HL-60 (cell line): Measurements from ENCODE around the gene FOXE3.

Source experiments
- DNase-seq, 2 experiments: peaks; one replicate each; pipeline ENCODE4 v3.0.0-alpha.2; 2010 to 2020; ENCODE audit warnings: low read depth in 1 of 2, low spot score in 1 of 2
- H3K27ac ChIP-seq: fragments of 250-450 bp; sonication (Bioruptor Pico); replicated peaks from 2 replicates; pipeline ENCODE4 v1.5.1; 2020; ENCODE audit warnings: mild to moderate bottlenecking, moderate library complexity
- H3K27me3 ChIP-seq: fragments of 250-450 bp; sonication (Bioruptor Pico); 2 replicates; pipeline ENCODE4 v1.5.1; 2021; ENCODE audit warnings: mild to moderate bottlenecking, moderate library complexity; ENCODE audit not compliant: insufficient read depth, poor library complexity, severe bottlenecking
- H3K4me3 ChIP-seq: replicated peaks from 2 replicates; pipeline ENCODE4 v1.5.1; 2011; ENCODE audit warnings: mild to moderate bottlenecking, control low read depth, low read length; ENCODE audit not compliant: insufficient read depth
- CTCF ChIP-seq: IDR thresholded peaks from one replicate; pipeline ENCODE4 v1.5.1; 2011; ENCODE audit warnings: low read length, control low read depth, inconsistent platforms; ENCODE audit not compliant: insufficient read depth
- GABPA ChIP-seq: IDR thresholded peaks from 2 replicates; pipeline ENCODE4 v1.6.1; 2012; ENCODE audit warnings: low read depth
- POLR2AphosphoS5 ChIP-seq: IDR thresholded peaks from 2 replicates; pipeline ENCODE4 v1.6.1; 2012; ENCODE audit warnings: low read depth
- REST ChIP-seq: IDR thresholded peaks from 2 replicates; pipeline ENCODE4 v1.6.1; 2012; ENCODE audit warnings: low read depth; ENCODE audit not compliant: insufficient replicate concordance
- SPI1 ChIP-seq: IDR thresholded peaks from 2 replicates; pipeline ENCODE4 v1.6.1; 2012; ENCODE audit warnings: low read depth, mild to moderate bottlenecking, borderline replicate concordance

Gene FOXE3

GRCh38 chr1:47439017-47439818, 23.1 kb downstream of the FOXE3 start:
- peaks cover 60% of the 10 kb centered on the region for H3K27me3 ChIP-seq
- no peak overlapping the region for H3K4me3 ChIP-seq
- H3K27ac ChIP-seq: no peak overlapping the region
- DNase-seq: no peak
- TF ChIP-seq POLR2AphosphoS5: no peak
- TF ChIP-seq GABPA: no peak
- TF ChIP-seq SPI1: no peak
- TF ChIP-seq REST: no peak

GRCh38 chr1:47439819-47440598, 23.9 kb downstream of the FOXE3 start:
- Histone ChIP-seq H3K4me3 (no peak overlapping the region), H3K27ac (no peak overlapping the region), H3K27me3 (peaks cover 61% of the 10 kb centered on the region)
- no peak for DNase-seq
- TF ChIP-seq SPI1 (no peak), CTCF (no peak), GABPA (no peak), REST (no peak), POLR2AphosphoS5 (no peak)

- DNase-seq: no peak
- TF ChIP-seq GABPA (no peak), SPI1 (no peak), CTCF (no peak), REST (no peak), POLR2AphosphoS5 (no peak)
- Histone ChIP-seq H3K27ac (no peak overlapping the region), H3K27me3 (peaks cover 65% of the 10 kb centered on the region), H3K4me3 (no peak overlapping the region)
Measured at GRCh38 chr1:47440599-47441081, 24.6 kb downstream of the FOXE3 start.
